H54 (cell line): ENCODE measurements around the gene ONECUT1.

Source experiments
- DNase-seq: peaks from one replicate; pipeline ENCODE4 v3.0.0; 2011; ENCODE audit warnings: low spot score, mixed read lengths; ENCODE audit not compliant: insufficient read length
- FAIRE-seq: peaks from 3 replicates; lab custom pipeline; 2011; peaks lifted over from hg19 to GRCh38; lab: Jason Lieb, UNC
- POLR2A ChIP-seq: IDR thresholded peaks from 2 replicates; pipeline ENCODE4 v1.6.1; 2011; ENCODE audit warnings: low read depth, mild to moderate bottlenecking, low read length

The ONECUT1 gene

GRCh38 chr15:52789601-52790168 is 451 bp downstream of the ONECUT1 start:
- FAIRE-seq, result no peak
- no peak for DNase-seq
- no peak for TF ChIP-seq POLR2A

DNA sequence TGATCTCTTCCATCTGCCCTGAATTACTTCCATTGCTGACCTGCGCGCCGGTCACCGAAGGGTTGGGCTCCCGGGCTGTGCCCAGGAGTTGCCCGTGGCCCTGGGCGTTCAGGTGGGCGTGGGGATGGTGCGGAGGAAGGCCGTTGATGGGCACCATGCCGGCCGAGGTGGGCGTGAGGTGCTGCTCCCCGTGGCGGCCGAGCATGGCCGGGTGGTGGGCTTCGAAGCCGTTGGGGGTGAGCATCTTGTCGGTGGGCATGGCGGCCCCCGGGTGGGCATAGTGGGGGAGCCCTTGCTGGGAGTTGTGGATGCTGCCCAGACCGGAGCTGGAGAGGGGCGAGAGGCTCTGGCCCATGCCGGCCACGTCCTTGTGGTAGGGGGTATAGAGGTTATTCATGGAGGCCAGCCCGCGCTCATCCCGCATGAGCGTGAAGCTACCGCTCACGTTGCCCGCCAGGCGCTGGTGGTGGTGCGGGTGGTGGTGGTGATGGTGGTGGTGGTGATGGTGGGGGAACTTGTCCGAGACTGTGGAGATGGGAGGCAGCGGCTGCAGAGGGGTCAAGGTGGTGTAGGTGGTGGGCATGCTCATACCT is 1.0 kb downstream of the ONECUT1 start:
- FAIRE-seq (no peak), DNase-seq (no peak)
- no peak for TF ChIP-seq POLR2A

DNA sequence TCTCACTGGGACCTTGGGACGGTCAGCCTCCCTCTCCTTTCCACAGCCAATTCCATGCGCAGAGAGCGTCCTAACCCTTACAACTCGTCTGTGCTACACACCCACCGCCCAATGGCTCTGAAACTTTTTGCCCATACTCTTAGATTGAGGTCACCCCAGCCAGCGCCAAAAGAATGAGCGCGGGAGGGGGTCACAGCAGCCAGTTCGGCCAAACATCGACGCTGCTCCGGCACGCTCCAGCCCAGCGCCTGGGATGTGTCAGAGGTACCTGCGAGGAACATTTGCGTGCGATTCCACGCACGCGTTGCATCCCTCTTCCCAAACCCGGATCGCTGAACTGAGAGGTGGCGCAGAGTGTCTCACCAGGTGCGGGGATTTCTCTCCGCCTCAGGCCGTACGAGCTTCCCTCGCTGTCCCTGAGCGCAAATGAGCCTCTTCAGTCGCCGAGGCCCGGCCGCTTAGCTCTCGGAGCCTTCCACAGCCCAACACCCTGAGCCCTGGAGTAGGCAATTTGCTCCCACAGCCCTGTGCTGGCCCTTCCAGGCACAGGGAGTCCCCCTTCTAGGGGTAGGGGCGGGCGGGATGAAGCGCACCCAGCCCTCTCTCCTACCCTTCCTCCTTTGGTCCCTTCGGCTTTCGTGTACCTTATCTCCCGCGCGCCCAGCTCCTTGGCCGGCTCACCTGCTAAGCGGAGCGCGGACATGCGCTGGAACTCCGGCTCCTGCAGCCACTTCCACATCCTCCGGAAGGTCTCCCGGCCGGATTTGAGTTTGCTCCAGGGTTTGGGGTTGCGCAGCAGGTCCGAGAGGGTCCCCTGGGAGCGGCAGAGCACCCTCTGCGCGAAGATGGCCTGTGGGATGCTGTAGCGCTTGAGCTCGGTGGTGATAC is 1.8 kb downstream of the ONECUT1 start:
- TF ChIP-seq POLR2A, result no peak
- DNase-seq, result no peak
- FAIRE-seq, result no peak

- DNase-seq, result no peak
- TF ChIP-seq POLR2A, result no peak
- FAIRE-seq, result no peak
Measured at GRCh38 chr15:52787549-52788098, 2.5 kb downstream of the ONECUT1 start.

- no peak for TF ChIP-seq POLR2A
- FAIRE-seq (no peak), DNase-seq (no peak)
Measured at GRCh38 chr15:52787123-52787503, 3.0 kb downstream of the ONECUT1 start.

GRCh38 chr15:52786436-52787122 is 3.6 kb downstream of the ONECUT1 start:
- FAIRE-seq (no peak), DNase-seq (no peak)
- no peak for TF ChIP-seq POLR2A

- FAIRE-seq (no peak), DNase-seq (no peak)
- TF ChIP-seq POLR2A, result no peak
Measured at GRCh38 chr15:52785672-52786406, 4.3 kb downstream of the ONECUT1 start.

DNA sequence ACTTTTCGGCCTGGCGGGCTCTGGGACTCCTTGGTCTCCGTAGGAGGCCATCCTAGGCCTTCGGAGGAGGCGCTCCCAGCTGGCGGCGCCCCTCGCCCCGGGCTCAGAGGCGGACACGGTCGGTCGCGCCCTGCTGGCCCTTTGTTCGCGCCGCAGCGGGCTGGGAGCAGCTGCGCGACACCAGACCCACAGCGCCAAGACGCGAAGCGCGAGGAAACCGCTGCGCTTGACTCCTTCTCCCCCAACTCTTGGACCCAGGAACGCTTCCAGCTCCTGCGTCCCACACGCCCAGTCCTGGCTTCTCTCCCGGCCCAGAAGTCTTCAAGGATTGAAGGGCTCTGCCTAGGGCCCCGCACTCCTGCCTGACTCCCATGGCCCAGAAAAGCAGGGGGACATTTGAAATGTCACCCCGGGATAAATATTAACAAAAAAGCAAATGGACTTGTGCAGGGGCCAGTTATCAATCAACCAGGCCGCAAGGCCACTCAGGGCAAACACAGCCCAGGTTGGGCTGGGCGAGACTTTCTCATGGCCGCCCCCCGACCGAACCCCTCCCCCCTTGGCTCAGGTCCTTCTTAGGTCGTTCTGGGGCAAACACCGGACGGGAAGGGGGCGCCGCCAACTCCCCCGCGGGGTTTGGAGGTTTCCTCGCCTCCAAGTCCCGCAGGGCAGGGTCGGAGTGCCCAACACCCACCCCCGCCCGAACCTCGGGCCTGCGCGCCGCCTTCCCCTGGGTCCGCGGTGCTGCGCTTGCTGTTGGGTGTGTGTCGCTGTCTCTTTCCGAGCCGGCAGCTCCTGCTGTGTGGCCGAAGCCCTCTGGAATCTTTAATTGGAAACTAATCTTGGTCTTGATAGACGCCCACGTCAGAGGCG is 5.1 kb downstream of the ONECUT1 start:
- no peak for DNase-seq
- TF ChIP-seq POLR2A, result no peak
- no peak for FAIRE-seq

- FAIRE-seq (no peak), DNase-seq (no peak)
- TF ChIP-seq POLR2A, result no peak
Measured at GRCh38 chr15:52783929-52784798, 6.0 kb downstream of the ONECUT1 start.

- DNase-seq, result no peak
- TF ChIP-seq POLR2A, result no peak
- no peak for FAIRE-seq
Measured at GRCh38 chr15:52783191-52783829, 6.8 kb downstream of the ONECUT1 start.

GRCh38 chr15:52782514-52782913 is 7.6 kb downstream of the ONECUT1 start:
- no peak for TF ChIP-seq POLR2A
- DNase-seq (no peak), FAIRE-seq (no peak)
